B cell (primary cell): ENCODE data around the gene NTN3. TPM values are rescaled to one million over a fixed set of nuclear protein-coding genes. Genes with fewer than 3 reads are reported as not detected.

Experiments
- ATAC-seq: fragments of 200-7000 bp; cut with Tn5 transposase; one replicate; pipeline ENCODE4 v1.10.0; 2021; ENCODE audit warnings: low read depth, mild to moderate bottlenecking, moderate number of reproducible peaks, moderate library complexity
- CTCF ChIA-PET: fragments of 350-600 bp; sonication (Branson Sonifier 250); formaldehyde crosslinking; loops from one replicate; lab custom pipeline; 2021; ENCODE audit warnings: antibody characterized with exemption, inconsistent platforms; lab: Charles Lee
- POLR2A ChIA-PET: fragments of 350-600 bp; sonication (Branson Sonifier 250); formaldehyde crosslinking; loops from one replicate; lab custom pipeline; 2021; ENCODE audit warnings: antibody characterized with exemption; lab: Charles Lee
- DNase-seq: peaks from one replicate; pipeline ENCODE4 v3.0.0; 2013
- H2AFZ ChIP-seq: 2 replicates; pipeline ENCODE4 v1.6.1; 2012; ENCODE audit warnings: mild to moderate bottlenecking, low read depth, low read length; ENCODE audit not compliant: insufficient read depth, poor library complexity, severe bottlenecking
- H3K27ac ChIP-seq, 2 donors: 1 replicate in 1 of 2; 2 replicates in 1 of 2; pipeline ENCODE4 v1.5.1; 2012 to 2013; ENCODE audit warnings: low read length in 2 of 2, mild to moderate bottlenecking in 2 of 2, moderate library complexity in 1 of 2
- H3K27me3 ChIP-seq, 4 experiments: fragments of 200-600 bp in 1 of 4; sonication (generic) in 1 of 4; replicated peaks in 1 of 4; 1 replicate in 2 of 4; 2 replicates in 2 of 4; pipeline versions ENCODE4 v1.6.1 to v1.7.0; 2013 to 2016; ENCODE audit warnings: low read length in 3 of 4, mild to moderate bottlenecking in 2 of 4, mixed read lengths in 1 of 4, moderate library complexity in 1 of 4; ENCODE audit not compliant: insufficient read depth in 4 of 4, control insufficient read depth in 3 of 4; ENCODE audit errors: control extremely low read depth in 1 of 4
- H3K36me3 ChIP-seq, 2 experiments: replicated peaks in 1 of 2; 1 replicate in 1 of 2; 2 replicates in 1 of 2; pipeline versions ENCODE4 v1.6.1 to v1.7.1; 2013; ENCODE audit warnings: low read length in 1 of 2; ENCODE audit not compliant: insufficient read depth in 2 of 2, control insufficient read depth in 1 of 2; ENCODE audit errors: control extremely low read depth in 1 of 2, extremely low read depth in 1 of 2
- H3K4me1 ChIP-seq, 2 donors: fragments of 200-600 bp in 1 of 2; sonication (generic) in 1 of 2; 1 replicate in 1 of 2; 2 replicates in 1 of 2; pipeline versions ENCODE4 v1.5.1 to v1.6.1; 2013 to 2017; ENCODE audit warnings: low read length in 2 of 2; ENCODE audit not compliant: control insufficient read depth in 2 of 2, insufficient read depth in 2 of 2
- H3K4me2 ChIP-seq: replicated peaks from 2 replicates; pipeline ENCODE3; 2012; ENCODE audit warnings: mild to moderate bottlenecking, low read depth, low read length; ENCODE audit not compliant: poor library complexity, severe bottlenecking
- H3K4me3 ChIP-seq, 5 experiments: fragments of 200-600 bp in 1 of 5; sonication (generic) in 1 of 5; 1 replicate in 3 of 5; 2 replicates in 2 of 5; pipeline versions ENCODE4 v1.5.1 to v1.7.0; 2011 to 2016; ENCODE audit warnings: low read length in 4 of 5, mild to moderate bottlenecking in 4 of 5, low read depth in 2 of 5, control low read depth in 1 of 5, moderate library complexity in 1 of 5; ENCODE audit not compliant: insufficient read depth in 1 of 5; ENCODE audit errors: control extremely low read depth in 1 of 5, extremely low read depth in 1 of 5
- H3K79me2 ChIP-seq: fragments of 200-600 bp; sonication (generic); one replicate; pipeline ENCODE4 v1.6.0; 2016; ENCODE audit warnings: low read length; ENCODE audit not compliant: control insufficient read depth, insufficient read depth
- H3K9ac ChIP-seq: fragments of 200-600 bp; sonication (generic); 2 replicates; pipeline ENCODE4 v1.6.1; 2017; ENCODE audit warnings: mild to moderate bottlenecking, low read length, moderate library complexity
- H3K9me3 ChIP-seq, 3 donors: one replicate each; pipeline versions ENCODE4 v1.6.1 to v1.7.1; 2013; ENCODE audit warnings: low read length in 2 of 3; ENCODE audit not compliant: control insufficient read depth in 2 of 3, insufficient read depth in 1 of 3; ENCODE audit errors: control extremely low read depth in 1 of 3
- H4K20me1 ChIP-seq: 2 replicates; pipeline ENCODE4 v1.6.0; 2012; ENCODE audit warnings: mild to moderate bottlenecking, low read length; ENCODE audit not compliant: insufficient read depth, control insufficient read depth, poor library complexity, severe bottlenecking
- H3K27ac Mint-ChIP-seq: one replicate; pipeline ENCODE4 v1.8.0; 2021; ENCODE audit warnings: mixed read lengths
- H3K27me3 Mint-ChIP-seq: one replicate; pipeline ENCODE4 v1.8.0; 2021; ENCODE audit warnings: mixed read lengths
- H3K4me1 Mint-ChIP-seq: one replicate; pipeline ENCODE4 v1.8.0; 2021; ENCODE audit warnings: mixed read lengths
- H3K4me3 Mint-ChIP-seq: one replicate; pipeline ENCODE4 v1.8.0; 2021; ENCODE audit warnings: mixed read lengths
- H3K9me3 Mint-ChIP-seq: one replicate; pipeline ENCODE4 v1.8.0; 2022; ENCODE audit warnings: mixed read lengths; ENCODE audit not compliant: insufficient read depth
- EZH2 ChIP-seq: IDR thresholded peaks from 2 replicates; pipeline ENCODE4 v1.6.1; 2012; ENCODE audit warnings: borderline replicate concordance, low read depth, mild to moderate bottlenecking, moderate library complexity, low read length; ENCODE audit not compliant: insufficient read depth, poor library complexity, severe bottlenecking
- WGBS: methylation state at CpG from one replicate; pipeline ENCODE4 v1.1.5; 2013; ENCODE audit warnings: missing lambda C conversion rate; ENCODE audit not compliant: insufficient coverage; 5-methylcytosine and 5-hydroxymethylcytosine counted together
- intact Hi-C: fragments of 100-400 bp; cut with micrococcal nuclease; formaldehyde crosslinking; loops from one replicate; pipeline ENCODE4 v1.10.0; 2022
- polyA plus RNA-seq: library from polyadenylated mRNA; depleted of rRNA; stranded (reverse); fragments of >200 nt; gene quantifications from 2 replicates; pipeline ENCODE4 v1.2.3, GENCODE V29; 2012
- total RNA-seq, 2 donors: library from RNA; stranded (reverse); fragments of 120-200 nt in 1 of 2; gene quantifications; 1 replicate in 1 of 2; 2 replicates in 1 of 2; pipeline versions ENCODE4 v1.2.3 to v1.2.4, GENCODE V29; 2013 to 2022
- TF ChIP-seq, protein P1 (sequence below): fragments of 200-600 bp; IDR thresholded peaks from one replicate; pipeline ENCODE4 v1.8.0; 2022; ENCODE audit warnings: antibody characterized with exemption, mild to moderate bottlenecking

The NTN3 gene
- total and polyA plus RNA-seq, 2 donors (not counting 1 experiment from before 2014, with no cell fraction given): not detected

DNA sequence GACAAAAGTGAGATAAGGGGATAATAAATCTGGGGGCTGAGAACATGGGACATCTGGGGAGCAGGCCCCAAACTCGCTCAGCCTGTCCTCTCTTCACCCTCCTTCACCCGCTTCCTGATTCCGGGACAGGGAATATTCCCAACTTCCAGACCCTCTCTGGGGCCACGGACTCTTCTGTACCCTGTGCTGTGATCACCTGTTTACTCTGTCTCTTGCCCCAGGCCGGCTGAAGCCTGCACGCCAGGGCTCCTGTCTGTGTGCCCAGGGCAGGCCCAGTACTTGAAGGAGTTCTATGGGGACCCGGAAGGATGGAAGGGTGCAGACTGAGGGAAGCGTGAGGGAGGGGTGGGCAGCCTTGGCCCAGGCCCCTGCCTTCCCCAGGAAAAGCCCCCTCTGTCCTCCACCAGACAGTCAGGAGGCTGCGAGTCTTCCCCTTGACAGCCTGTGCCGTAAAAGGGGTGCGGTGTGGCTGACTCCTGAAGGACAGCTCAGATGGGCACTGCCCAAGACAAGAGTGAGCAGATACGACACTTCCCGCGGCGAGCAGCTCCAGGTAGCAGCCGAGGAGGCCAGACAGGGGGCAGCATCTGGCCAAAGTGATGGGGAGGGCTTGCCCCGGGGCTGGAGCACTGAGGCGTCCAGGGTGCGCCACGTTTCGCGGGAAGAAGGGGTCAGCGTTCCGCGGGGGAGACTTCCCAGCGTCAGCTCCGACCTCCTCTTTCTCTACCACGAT, 42.9 kb upstream of the NTN3 start:
- DNase-seq (peak; percentile 66), ATAC-seq (no peak)
- H2AFZ ChIP-seq: peak overlapping the region; percentile 98
- no peaks in the 10 kb centered on the region for H3K9me3 ChIP-seq
- 35% methylated on average over 26 of the region's 28 CpGs for WGBS
- Mint-ChIP-seq H3K4me3 (peak overlapping the region; percentile 88), H3K4me1 (peaks cover 14% of the 10 kb centered on the region), H3K27me3 (no peaks in the 10 kb centered on the region), H3K9me3 (no peaks in the 10 kb centered on the region), H3K27ac (peak overlapping the region; percentile 75)
- H3K27me3 ChIP-seq: no peaks in the 10 kb centered on the region
- no peak for TF ChIP-seq EZH2
- TF ChIP-seq, protein P1, sequence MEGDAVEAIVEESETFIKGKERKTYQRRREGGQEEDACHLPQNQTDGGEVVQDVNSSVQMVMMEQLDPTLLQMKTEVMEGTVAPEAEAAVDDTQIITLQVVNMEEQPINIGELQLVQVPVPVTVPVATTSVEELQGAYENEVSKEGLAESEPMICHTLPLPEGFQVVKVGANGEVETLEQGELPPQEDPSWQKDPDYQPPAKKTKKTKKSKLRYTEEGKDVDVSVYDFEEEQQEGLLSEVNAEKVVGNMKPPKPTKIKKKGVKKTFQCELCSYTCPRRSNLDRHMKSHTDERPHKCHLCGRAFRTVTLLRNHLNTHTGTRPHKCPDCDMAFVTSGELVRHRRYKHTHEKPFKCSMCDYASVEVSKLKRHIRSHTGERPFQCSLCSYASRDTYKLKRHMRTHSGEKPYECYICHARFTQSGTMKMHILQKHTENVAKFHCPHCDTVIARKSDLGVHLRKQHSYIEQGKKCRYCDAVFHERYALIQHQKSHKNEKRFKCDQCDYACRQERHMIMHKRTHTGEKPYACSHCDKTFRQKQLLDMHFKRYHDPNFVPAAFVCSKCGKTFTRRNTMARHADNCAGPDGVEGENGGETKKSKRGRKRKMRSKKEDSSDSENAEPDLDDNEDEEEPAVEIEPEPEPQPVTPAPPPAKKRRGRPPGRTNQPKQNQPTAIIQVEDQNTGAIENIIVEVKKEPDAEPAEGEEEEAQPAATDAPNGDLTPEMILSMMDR: no peak
- H3K36me3 ChIP-seq: peaks cover 0 to 9% of the 10 kb centered on the region in 2 experiments
- H3K4me3 ChIP-seq: peak overlapping the region in 4 of 5 experiments; percentile 66 to 84 (median 72)
- H3K4me1 ChIP-seq: peaks cover 9 to 19% of the 10 kb centered on the region in 2 donors
- ChIA-PET CTCF (interaction anchor here (0.6 to 4.4 kb wide), 6 partner anchors 10 to 234 kb away, joined by 3 to 31 read pairs (median 5); no protein-coding TSS in a partner anchor), POLR2A (interaction anchor here (0.5 to 2.0 kb wide), 3 partner anchors 32 to 146 kb away, joined by 3 to 6 read pairs (median 3); partner anchors contain the start of gene TEDC2)
- H3K27ac ChIP-seq: no peak overlapping the region
- H3K79me2 ChIP-seq: peaks cover 15% of the 10 kb centered on the region
- H3K9ac ChIP-seq: peak overlapping the region; percentile 69
- H4K20me1 ChIP-seq: no peaks in the 10 kb centered on the region
- intact Hi-C loops: loop anchor here (1.0 kb wide), 1 partner anchor 88 kb away; the partner anchor contains the start of gene ABCA3
- peak overlapping the region; percentile 95 for H3K4me2 ChIP-seq

- H3K4me3 ChIP-seq: peak overlapping the region in 4 of 5 experiments; percentile 66 to 84 (median 72)
- H3K27ac ChIP-seq: no peak overlapping the region
- POLR2A ChIA-PET: interaction anchor here (0.5 to 2.0 kb wide), 3 partner anchors 31 to 147 kb away, joined by 3 to 6 read pairs (median 3); partner anchors contain the start of gene TEDC2
- H3K4me3 Mint-ChIP-seq: peak overlapping the region; percentile 88
- H3K4me1 Mint-ChIP-seq: peaks cover 13% of the 10 kb centered on the region
- H3K79me2 ChIP-seq: peaks cover 17% of the 10 kb centered on the region
- DNase-seq: no peak
- H3K27ac Mint-ChIP-seq: peak overlapping the region; percentile 75
- H3K9me3 ChIP-seq: no peaks in the 10 kb centered on the region
- no peaks in the 10 kb centered on the region for H3K27me3 ChIP-seq
- ATAC-seq: no peak
- TF ChIP-seq EZH2: no peak
- TF ChIP-seq, protein P1: no peak
- peak overlapping the region; percentile 69 for H3K9ac ChIP-seq
- H4K20me1 ChIP-seq: no peaks in the 10 kb centered on the region
- WGBS: 1% methylated on average over 24 of the region's 24 CpGs
- CTCF ChIA-PET: interaction anchor here (1.1 to 4.4 kb wide), 5 partner anchors 18 to 234 kb away, joined by 3 to 31 read pairs (median 5); no protein-coding TSS in a partner anchor
- intact Hi-C loops: loop anchor here (1.0 kb wide), 5 partner anchors 32 to 160 kb away; partner anchors contain the start of genes ABCA3, RNPS1 and TEDC2
- peak overlapping the region; percentile 98 for H2AFZ ChIP-seq
- H3K9me3 Mint-ChIP-seq: no peaks in the 10 kb centered on the region
- peaks cover 0 to 10% of the 10 kb centered on the region in 2 experiments for H3K36me3 ChIP-seq
- H3K4me1 ChIP-seq: peaks cover 9 to 17% of the 10 kb centered on the region in 2 donors
- no peaks in the 10 kb centered on the region for H3K27me3 Mint-ChIP-seq
- H3K4me2 ChIP-seq: peak overlapping the region; percentile 95
Measured at GRCh38 chr16:2428784-2429033, 42.4 kb upstream of the NTN3 start.
